Measurements from ENCODE around the gene MOCS2.

MOCS2 gene

DNA sequence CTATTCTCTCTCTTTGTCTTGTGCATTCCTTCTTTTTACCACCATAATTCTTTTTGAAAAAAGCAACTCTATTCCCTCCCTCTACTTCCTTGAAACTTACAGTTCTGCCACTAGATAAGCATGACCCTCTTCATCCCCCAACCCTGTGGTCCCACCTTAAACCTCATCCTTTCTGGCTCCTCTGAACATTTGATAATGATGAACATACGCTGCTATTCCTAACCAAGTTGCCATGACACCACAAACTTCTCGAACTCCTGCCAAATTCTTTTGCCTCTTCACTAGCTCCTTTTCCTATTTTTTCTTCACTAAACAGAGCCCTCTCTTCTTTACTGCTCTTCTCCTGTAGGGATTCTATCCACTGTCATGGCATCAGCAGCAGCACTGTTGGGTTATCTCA, 57.1 kb downstream of the MOCS2 start:
- DNase-seq (ENCODE audit: low read depth) = no peak

DNA sequence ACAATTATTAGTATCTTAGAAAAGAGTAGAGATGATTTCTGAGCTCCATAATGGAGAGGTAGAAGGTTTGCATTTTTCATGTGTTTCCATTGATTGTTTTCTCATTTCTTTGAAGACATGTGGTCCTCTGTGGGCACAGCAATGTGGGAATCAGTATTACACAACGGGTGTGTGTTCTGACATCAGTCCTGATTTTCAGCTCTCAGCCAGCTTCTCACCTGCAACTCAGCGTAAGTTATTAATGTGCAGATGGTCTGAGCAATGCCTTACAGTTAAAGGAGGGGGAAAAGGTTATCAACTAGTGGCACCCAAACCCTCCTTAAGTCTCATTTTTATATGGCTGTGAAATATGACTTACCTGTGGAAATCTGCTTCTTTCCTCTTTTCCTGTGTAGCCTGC, 61.3 kb downstream of the MOCS2 start:
- DNase-seq (ENCODE audit: low read depth) = no peak
